ENCODE results near the gene HOXB1.

HOXB1 gene

DNA sequence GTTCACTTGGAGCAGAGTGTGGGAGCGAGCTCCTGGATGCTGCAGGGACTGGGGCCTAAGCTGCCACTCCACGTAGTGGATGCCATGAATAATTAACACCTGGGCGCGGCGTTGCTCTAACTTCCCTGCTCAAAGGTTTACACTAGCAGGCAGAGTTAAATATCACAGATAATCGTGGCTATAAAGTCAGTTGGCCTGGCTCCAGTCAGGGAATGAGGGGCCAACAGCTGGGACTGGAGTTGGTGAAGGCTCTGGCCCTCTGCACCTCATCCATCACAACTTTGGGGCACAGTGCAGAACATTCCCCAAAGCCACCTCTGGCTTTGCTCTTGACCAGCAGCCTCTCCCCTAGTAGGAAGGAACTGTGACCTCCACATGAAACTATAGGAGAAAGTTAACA is 36.4 kb upstream of the HOXB1 start:
- TF ChIP-seq, protein P1, sequence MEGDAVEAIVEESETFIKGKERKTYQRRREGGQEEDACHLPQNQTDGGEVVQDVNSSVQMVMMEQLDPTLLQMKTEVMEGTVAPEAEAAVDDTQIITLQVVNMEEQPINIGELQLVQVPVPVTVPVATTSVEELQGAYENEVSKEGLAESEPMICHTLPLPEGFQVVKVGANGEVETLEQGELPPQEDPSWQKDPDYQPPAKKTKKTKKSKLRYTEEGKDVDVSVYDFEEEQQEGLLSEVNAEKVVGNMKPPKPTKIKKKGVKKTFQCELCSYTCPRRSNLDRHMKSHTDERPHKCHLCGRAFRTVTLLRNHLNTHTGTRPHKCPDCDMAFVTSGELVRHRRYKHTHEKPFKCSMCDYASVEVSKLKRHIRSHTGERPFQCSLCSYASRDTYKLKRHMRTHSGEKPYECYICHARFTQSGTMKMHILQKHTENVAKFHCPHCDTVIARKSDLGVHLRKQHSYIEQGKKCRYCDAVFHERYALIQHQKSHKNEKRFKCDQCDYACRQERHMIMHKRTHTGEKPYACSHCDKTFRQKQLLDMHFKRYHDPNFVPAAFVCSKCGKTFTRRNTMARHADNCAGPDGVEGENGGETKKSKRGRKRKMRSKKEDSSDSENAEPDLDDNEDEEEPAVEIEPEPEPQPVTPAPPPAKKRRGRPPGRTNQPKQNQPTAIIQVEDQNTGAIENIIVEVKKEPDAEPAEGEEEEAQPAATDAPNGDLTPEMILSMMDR (conservative IDR thresholded peaks at IDR 0.05; ENCODE audit: control insufficient read depth, insufficient read depth, low read depth, low read length) = no peak
- no peak for DNase-seq (ENCODE audit: low read depth)
- no peak overlapping the region for H3K4me3 ChIP-seq (ENCODE audit: control insufficient read depth, low read depth, low read length)

DNA sequence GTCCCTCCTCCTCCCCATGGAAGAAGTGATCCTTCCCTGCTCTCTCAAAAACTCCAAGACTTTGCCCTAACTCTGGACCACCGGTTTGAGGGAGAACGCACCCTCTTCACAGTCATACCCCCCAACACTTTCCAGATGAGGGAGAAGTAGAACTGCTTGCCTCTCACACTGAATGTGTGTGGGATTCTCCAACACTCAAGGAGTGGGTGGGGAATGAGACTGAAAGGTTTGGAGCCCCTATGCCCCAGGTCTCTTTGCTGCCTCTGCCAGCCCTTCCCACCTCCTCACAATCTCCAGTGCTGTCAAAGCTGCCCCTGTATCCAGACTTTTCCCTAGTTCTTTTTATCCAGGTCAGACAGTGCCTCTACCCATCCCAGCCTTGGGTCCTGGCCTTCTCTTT is 35.9 kb upstream of the HOXB1 start:
- TF ChIP-seq, protein P1 (conservative IDR thresholded peaks at IDR 0.05; ENCODE audit: control insufficient read depth, insufficient read depth, low read depth, low read length) = no peak
- no peak for DNase-seq (ENCODE audit: low read depth)
- no peak overlapping the region for H3K4me3 ChIP-seq (ENCODE audit: control insufficient read depth, low read depth, low read length)

DNA sequence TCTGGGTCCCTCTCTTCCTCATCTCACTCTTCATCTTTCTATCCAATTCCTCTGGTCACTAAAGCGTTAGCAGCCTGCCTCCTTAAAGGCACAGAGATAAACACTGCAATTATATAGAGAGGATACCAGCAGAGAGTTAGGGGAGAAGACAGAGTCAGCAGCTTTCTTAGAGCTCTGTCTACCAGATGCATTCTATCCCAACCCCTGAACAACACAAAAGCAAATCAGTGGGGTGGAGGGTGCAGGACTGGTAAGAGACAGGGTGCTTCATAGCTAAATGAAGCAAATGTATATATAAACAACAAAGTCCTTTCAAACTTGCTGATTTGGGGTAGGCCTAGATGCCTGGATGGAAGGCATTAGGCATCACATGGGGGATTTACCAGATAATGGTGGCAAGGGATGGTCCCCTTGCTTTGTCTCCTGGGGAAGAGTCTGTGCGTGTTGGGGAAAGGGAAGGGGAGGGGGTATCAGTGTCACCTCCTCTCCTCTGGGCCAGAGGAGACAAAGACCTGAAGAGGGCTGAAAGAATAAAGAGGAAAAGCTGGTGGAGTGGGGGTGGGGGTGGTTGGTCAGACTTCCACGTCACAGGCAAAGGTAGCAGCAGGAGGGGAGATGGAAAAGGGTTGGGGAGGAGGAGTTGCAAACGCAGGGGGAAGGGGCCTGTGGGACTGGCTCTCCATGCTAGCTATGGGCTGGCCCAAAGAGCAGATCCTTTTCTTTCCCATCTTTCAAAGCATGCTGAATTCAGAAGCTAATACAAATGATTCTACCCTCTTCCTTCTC is 35.3 kb upstream of the HOXB1 start:
- DNase-seq (ENCODE audit: low read depth) = no peak
- TF ChIP-seq, protein P1 (conservative IDR thresholded peaks at IDR 0.05; ENCODE audit: control insufficient read depth, insufficient read depth, low read depth, low read length) = no peak
- no peak overlapping the region for H3K4me3 ChIP-seq (ENCODE audit: control insufficient read depth, low read depth, low read length)

DNA sequence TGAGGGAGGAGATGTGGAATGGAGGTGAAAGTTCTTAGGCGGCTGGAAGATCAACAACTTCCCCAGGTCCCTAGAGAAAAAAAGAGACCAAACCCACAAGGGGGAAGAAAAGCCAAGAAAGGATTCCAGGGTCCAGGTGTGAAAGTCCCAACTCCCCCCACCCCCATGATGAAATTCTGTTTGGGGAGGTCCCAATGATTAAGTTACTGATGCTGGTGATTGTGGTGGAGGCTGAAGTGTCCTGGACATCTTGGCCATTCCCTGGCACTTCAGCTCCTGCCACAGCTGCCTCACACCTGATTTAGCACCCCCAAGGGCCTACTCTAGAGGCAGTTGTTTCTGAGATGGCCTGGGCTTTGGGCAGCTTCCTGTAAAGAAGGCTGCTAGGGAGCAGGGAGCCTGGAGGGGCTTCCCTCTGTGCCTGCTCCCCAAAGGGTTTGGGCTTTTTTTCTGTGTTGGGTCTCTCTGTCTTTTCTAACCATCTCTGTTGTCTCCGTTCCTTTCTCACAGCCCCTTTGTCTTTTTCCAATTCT is 34.3 kb upstream of the HOXB1 start:
- TF ChIP-seq, protein P1 (conservative IDR thresholded peaks at IDR 0.05; ENCODE audit: control insufficient read depth, insufficient read depth, low read depth, low read length) = no peak
- DNase-seq (ENCODE audit: low read depth) = no peak
- peak overlapping the region; percentile 55 for H3K4me3 ChIP-seq (ENCODE audit: control insufficient read depth, low read depth, low read length)

DNA sequence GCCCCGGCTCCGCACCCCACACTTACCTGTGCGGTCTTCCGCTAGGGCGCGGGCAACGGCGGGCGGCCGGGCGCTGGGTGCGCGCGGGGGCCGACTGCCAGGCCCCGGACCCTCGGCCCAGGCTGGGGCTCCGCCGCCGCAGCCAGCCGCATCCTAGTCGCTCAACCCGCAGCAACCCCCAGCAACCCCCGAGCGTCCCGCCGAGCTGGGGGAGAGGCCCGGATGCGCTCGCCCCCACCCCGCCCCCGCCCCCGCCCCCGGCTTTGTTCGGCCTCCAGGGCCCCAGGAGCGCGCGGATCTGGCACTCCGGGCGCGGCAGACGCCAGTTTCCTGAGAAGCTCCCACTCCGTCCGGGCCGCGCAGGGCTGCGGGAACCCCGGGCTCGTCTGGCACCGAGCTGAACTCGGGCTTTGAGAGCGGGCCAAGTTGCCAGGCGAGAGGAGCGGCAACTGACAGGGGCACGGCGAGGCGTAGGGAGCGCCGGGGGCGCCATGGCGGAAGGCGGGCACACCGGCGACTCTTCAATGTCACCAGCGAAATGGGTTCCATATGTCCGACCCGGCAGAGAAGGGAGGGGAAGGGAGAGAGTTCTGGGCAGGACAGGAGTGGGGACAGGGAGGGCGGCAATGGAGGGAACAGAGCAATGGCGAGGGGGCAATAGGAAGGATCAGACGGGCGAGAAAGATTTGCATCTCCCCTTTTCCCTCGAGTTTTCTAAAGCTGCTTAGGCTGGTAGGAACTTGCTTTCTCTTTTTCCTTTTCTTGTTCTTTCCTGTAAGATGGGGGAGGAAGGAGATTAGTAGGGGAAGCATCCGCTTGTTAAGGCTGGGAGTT is 33.6 kb upstream of the HOXB1 start:
- peak overlapping the region; percentile 55 for H3K4me3 ChIP-seq (ENCODE audit: control insufficient read depth, low read depth, low read length)
- TF ChIP-seq, protein P1 (conservative IDR thresholded peaks at IDR 0.05; ENCODE audit: control insufficient read depth, insufficient read depth, low read depth, low read length) = no peak
- DNase-seq (ENCODE audit: low read depth) = no peak

DNA sequence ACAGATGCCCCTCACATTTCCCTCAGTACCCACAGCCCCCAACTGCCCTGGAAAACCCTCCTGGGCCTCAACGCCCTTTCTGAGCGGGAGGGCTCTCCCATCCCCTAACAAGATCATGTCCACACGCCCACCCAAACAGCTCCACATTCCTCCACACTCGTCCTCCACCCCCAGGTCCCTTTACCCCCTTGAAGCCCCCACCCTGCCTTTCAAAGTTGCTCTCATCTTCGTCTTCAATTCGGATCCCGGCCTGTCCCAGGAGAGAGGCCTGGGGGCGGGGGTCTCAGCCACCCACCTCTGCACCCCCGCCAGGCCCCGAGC is 33.0 kb upstream of the HOXB1 start:
- H3K4me3 ChIP-seq (ENCODE audit: control insufficient read depth, low read depth, low read length) = peak overlapping the region; percentile 35
- DNase-seq (ENCODE audit: low read depth) = no peak
- TF ChIP-seq, protein P1 (conservative IDR thresholded peaks at IDR 0.05; ENCODE audit: control insufficient read depth, insufficient read depth, low read depth, low read length) = no peak

All from fibroblast of mammary gland (primary cell).